HEK293 (cell line): Measurements from ENCODE around the gene MICU1.

Experiments used
- CTCF ChIA-PET: fragments of 350-600 bp; formaldehyde crosslinking; extraction: SDS; loops from one replicate; lab custom pipeline; 2021; ENCODE audit warnings: antibody characterized with exemption; lab: Yijun Ruan, JAX
- POLR2A ChIA-PET: fragments of 300-600 bp; formaldehyde crosslinking; extraction: SDS; loops from one replicate; lab custom pipeline; 2020; ENCODE audit warnings: antibody characterized with exemption, inconsistent platforms; lab: Yijun Ruan, JAX
- H3K27ac ChIP-seq: fragments of 200-500 bp; sonication (Bioruptor generic); 2 replicates; pipeline ENCODE4 v1.5.1; 2014; ENCODE audit warnings: low read depth, low read length, control low read depth, inconsistent platforms; ENCODE audit errors: extremely low read depth
- H3K36me3 ChIP-seq, 2 experiments: fragments of 200-500 bp in 1 of 2; sonication (Bioruptor generic) in 1 of 2; 1 replicate in 1 of 2; 2 replicates in 1 of 2; pipeline ENCODE4 v1.5.1; 2014 to 2017; ENCODE audit warnings: inconsistent platforms in 2 of 2, low read length in 2 of 2; ENCODE audit not compliant: control insufficient read depth in 2 of 2, insufficient read depth in 1 of 2
- H3K4me1 ChIP-seq: fragments of 200-500 bp; sonication (Bioruptor generic); 2 replicates; pipeline ENCODE4 v1.5.1; 2014; ENCODE audit warnings: mild to moderate bottlenecking, low read length, inconsistent platforms; ENCODE audit not compliant: control insufficient read depth, insufficient read depth
- H3K4me3 ChIP-seq: 2 replicates; pipeline ENCODE4 v1.5.1; 2011; ENCODE audit warnings: low read depth, mild to moderate bottlenecking, control low read depth, low read length, moderate library complexity
- H3K9me3 ChIP-seq: fragments of 200-500 bp; sonication (Bioruptor generic); 2 replicates; pipeline ENCODE4 v1.5.1; 2014; ENCODE audit warnings: low read depth, low read length, inconsistent platforms; ENCODE audit not compliant: control insufficient read depth, insufficient read depth
- BCL11A ChIP-seq: fragments of 450-650 bp; formaldehyde crosslinking; IDR thresholded peaks from 2 replicates; pipeline ENCODE4 v1.5.1; 2016; ENCODE audit warnings: low read depth, missing biosample characterization, missing genetic modification characterization
- GLIS1 ChIP-seq: fragments of 450-650 bp; formaldehyde crosslinking; IDR thresholded peaks from 2 replicates; pipeline ENCODE4 v1.5.1; 2016; ENCODE audit warnings: missing biosample characterization, missing genetic modification characterization
- KLF7 ChIP-seq: fragments of 450-650 bp; formaldehyde crosslinking; IDR thresholded peaks from 2 replicates; pipeline ENCODE4 v1.5.1; 2016; ENCODE audit warnings: missing biosample characterization, missing genetic modification characterization, borderline replicate concordance
- KLF9 ChIP-seq: fragments of 450-650 bp; formaldehyde crosslinking; IDR thresholded peaks from 2 replicates; pipeline ENCODE4 v1.5.1; 2016; ENCODE audit warnings: missing biosample characterization, missing genetic modification characterization, low read depth
- MEIS1 ChIP-seq: sonication (generic); formaldehyde crosslinking; IDR thresholded peaks from 2 replicates; pipeline ENCODE4 v1.8.1; 2022; ENCODE audit warnings: missing genetic modification reagents, mild to moderate bottlenecking, borderline replicate concordance
- PRDM6 ChIP-seq: fragments of 450-650 bp; formaldehyde crosslinking; IDR thresholded peaks from 2 replicates; pipeline ENCODE4 v1.5.1; 2017; ENCODE audit warnings: missing biosample characterization, missing genetic modification characterization
- ZFHX2 ChIP-seq: fragments of 450-650 bp; formaldehyde crosslinking; conservative IDR thresholded peaks from 2 replicates; pipeline ENCODE4 v1.5.1; 2016; ENCODE audit warnings: missing biosample characterization, missing genetic modification characterization
- ZNF10 ChIP-seq: fragments of 450-650 bp; formaldehyde crosslinking; IDR thresholded peaks from 2 replicates; pipeline ENCODE4 v1.5.1; 2017; ENCODE audit warnings: missing biosample characterization, missing genetic modification characterization
- ZNF121 ChIP-seq: fragments of 450-650 bp; formaldehyde crosslinking; IDR thresholded peaks from 2 replicates; pipeline ENCODE4 v1.5.1; 2016; ENCODE audit warnings: missing biosample characterization, missing genetic modification characterization
- ZNF140 ChIP-seq: fragments of 450-650 bp; formaldehyde crosslinking; IDR thresholded peaks from 2 replicates; pipeline ENCODE4 v1.5.1; 2016; ENCODE audit warnings: missing biosample characterization, missing genetic modification characterization
- ZNF157 ChIP-seq: fragments of 450-650 bp; formaldehyde crosslinking; IDR thresholded peaks from 2 replicates; pipeline ENCODE4 v1.5.1; 2016; ENCODE audit warnings: missing biosample characterization, missing genetic modification characterization
- ZNF221 ChIP-seq: fragments of 450-650 bp; formaldehyde crosslinking; IDR thresholded peaks from 2 replicates; pipeline ENCODE4 v1.5.1; 2017; ENCODE audit warnings: missing biosample characterization, missing genetic modification characterization, borderline replicate concordance
- ZNF335 ChIP-seq: fragments of 450-650 bp; formaldehyde crosslinking; conservative IDR thresholded peaks from 2 replicates; pipeline ENCODE4 v1.5.1; 2016; ENCODE audit warnings: missing biosample characterization, missing genetic modification characterization
- ZNF354C ChIP-seq: fragments of 450-650 bp; formaldehyde crosslinking; IDR thresholded peaks from 2 replicates; pipeline ENCODE4 v1.5.1; 2016; ENCODE audit warnings: missing biosample characterization, missing genetic modification characterization, low read depth, borderline replicate concordance
- ZNF433 ChIP-seq: fragments of 450-650 bp; formaldehyde crosslinking; IDR thresholded peaks from 2 replicates; pipeline ENCODE4 v1.5.1; 2016; ENCODE audit warnings: missing biosample characterization, missing genetic modification characterization, low read depth
- ZNF558 ChIP-seq: fragments of 450-650 bp; formaldehyde crosslinking; IDR thresholded peaks from 2 replicates; pipeline ENCODE4 v1.5.1; 2016; ENCODE audit warnings: missing biosample characterization, missing genetic modification characterization
- ZNF596 ChIP-seq: fragments of 450-650 bp; IDR thresholded peaks from 2 replicates; pipeline ENCODE4 v1.5.0; 2018; ENCODE audit warnings: missing biosample characterization, mild to moderate bottlenecking, missing genetic modification characterization, moderate library complexity
- ZNF677 ChIP-seq: fragments of 450-650 bp; IDR thresholded peaks from 2 replicates; pipeline ENCODE4 v1.5.0; 2018; ENCODE audit warnings: missing biosample characterization, mild to moderate bottlenecking, missing genetic modification characterization, moderate library complexity
- ZNF792 ChIP-seq: fragments of 450-650 bp; formaldehyde crosslinking; IDR thresholded peaks from 2 replicates; pipeline ENCODE4 v1.5.1; 2016; ENCODE audit warnings: missing biosample characterization, missing genetic modification characterization
- TF ChIP-seq, protein P1 (sequence below): fragments of 450-650 bp; formaldehyde crosslinking; IDR thresholded peaks from 2 replicates; pipeline ENCODE4; 2016; ENCODE audit warnings: missing biosample characterization, missing genetic modification characterization
- TF ChIP-seq, protein P2 (sequence below): fragments of 450-650 bp; formaldehyde crosslinking; IDR thresholded peaks from 2 replicates; pipeline ENCODE4 v1.5.1; 2017; ENCODE audit warnings: missing biosample characterization, mild to moderate bottlenecking, missing genetic modification characterization, moderate library complexity
- TF ChIP-seq, protein P3 (sequence below): fragments of 450-650 bp; formaldehyde crosslinking; IDR thresholded peaks from 2 replicates; pipeline ENCODE4 v1.5.1; 2016; ENCODE audit warnings: missing biosample characterization, missing genetic modification characterization

Gene MICU1

DNA sequence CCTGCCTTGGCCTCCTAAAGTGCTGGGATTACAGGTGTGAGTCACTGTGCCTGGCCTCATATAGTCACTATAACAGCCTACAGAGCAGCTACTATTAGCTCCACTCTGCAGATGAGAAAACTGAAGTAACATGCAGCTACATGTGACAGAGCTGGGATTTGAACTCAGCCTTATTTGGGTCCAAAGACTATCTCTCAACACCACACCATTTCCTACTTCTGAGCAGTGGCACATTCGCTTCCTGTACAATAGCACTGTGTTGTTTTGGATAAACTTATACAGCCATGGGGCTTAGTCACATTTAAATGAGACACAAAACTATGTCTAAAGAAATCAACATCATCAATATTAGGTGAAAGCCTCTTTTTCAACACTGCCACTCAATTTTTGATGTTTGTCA, 201.3 kb downstream of the MICU1 start (continued):
- TF ChIP-seq KLF9 (tag by site-specific recombination), result no peak
- TF ChIP-seq, protein P1, sequence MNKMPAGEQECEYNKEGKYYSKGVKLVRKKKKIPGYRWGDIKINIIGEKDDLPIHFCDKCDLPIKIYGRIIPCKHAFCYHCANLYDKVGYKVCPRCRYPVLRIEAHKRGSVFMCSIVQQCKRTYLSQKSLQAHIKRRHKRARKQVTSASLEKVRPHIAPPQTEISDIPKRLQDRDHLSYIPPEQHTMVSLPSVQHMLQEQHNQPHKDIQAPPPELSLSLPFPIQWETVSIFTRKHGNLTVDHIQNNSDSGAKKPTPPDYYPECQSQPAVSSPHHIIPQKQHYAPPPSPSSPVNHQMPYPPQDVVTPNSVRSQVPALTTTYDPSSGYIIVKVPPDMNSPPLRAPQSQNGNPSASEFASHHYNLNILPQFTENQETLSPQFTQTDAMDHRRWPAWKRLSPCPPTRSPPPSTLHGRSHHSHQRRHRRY, result no peak

DNA sequence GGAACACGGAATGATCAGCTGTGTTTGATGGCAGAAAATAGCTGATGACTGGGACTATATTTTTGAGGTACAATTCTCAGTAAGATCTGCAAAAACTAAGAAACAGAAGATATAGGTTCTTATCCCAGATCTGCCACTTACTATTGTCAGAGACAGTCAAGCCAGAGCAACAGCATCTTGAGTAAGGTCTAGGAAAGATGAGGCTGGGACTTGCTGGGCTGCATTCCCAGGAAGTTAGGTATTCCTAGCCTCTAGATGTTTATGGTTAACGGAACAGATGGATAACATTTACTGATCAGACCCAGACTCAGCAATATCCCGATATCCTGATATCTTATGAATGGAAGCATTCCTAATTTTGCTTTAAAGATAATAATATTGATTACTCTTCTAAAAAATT, 202.5 kb downstream of the MICU1 start:
- Histone ChIP-seq H3K27ac (no peak overlapping the region), H3K4me3 (no peak overlapping the region), H3K9me3 (no peaks in the 10 kb centered on the region), H3K36me3 (peaks cover 0 to 13% of the 10 kb centered on the region in 2 experiments; a peak in 1 of 3 replicates), H3K4me1 (no peaks in the 10 kb centered on the region; the same call in 1 of the 2 replicates)
- POLR2A ChIA-PET, result no interaction called here
- no peak for TF ChIP-seq ZNF792 (tag by site-specific recombination)
- CTCF ChIA-PET, result interaction anchor here (1.0 kb wide), 1 partner anchor 267 kb away, joined by 6 read pairs; no protein-coding TSS in a partner anchor

GRCh38 chr10:72421885-72422540, 203.9 kb downstream of the MICU1 start:
- Histone ChIP-seq H3K9me3 (no peaks in the 10 kb centered on the region), H3K27ac (no peak overlapping the region), H3K4me1 (no peaks in the 10 kb centered on the region; the same call in 1 of the 2 replicates), H3K36me3 (peaks cover 0 to 13% of the 10 kb centered on the region in 2 experiments; a peak in 1 of 3 replicates), H3K4me3 (no peak overlapping the region)
- ChIA-PET CTCF (no interaction called here), POLR2A (no interaction called here)
- TF ChIP-seq BCL11A (tag by site-specific recombination) (no peak), ZNF558 (tag by site-specific recombination) (no peak), ZNF433 (tag by site-specific recombination) (no peak), MEIS1 (CRISPR knock-in tag) (no peak), PRDM6 (no peak), ZNF335 (no peak), ZNF157 (tag by site-specific recombination) (no peak), ZFHX2 (tag by site-specific recombination) (no peak), ZNF140 (no peak), ZNF121 (tag by site-specific recombination) (no peak), ZNF354C (tag by site-specific recombination) (no peak), ZNF10 (tag by site-specific recombination) (no peak), KLF7 (tag by site-specific recombination) (no peak), ZNF221 (tag by site-specific recombination) (no peak), GLIS1 (tag by site-specific recombination) (no peak), ZNF596 (tag by site-specific recombination) (no peak), ZNF677 (tag by site-specific recombination) (no peak)
- TF ChIP-seq, protein P2, sequence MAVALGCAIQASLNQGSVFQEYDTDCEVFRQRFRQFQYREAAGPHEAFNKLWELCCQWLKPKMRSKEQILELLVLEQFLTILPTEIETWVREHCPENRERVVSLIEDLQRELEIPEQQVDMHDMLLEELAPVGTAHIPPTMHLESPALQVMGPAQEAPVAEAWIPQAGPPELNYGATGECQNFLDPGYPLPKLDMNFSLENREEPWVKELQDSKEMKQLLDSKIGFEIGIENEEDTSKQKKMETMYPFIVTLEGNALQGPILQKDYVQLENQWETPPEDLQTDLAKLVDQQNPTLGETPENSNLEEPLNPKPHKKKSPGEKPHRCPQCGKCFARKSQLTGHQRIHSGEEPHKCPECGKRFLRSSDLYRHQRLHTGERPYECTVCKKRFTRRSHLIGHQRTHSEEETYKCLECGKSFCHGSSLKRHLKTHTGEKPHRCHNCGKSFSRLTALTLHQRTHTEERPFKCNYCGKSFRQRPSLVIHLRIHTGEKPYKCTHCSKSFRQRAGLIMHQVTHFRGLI, result no peak
- TF ChIP-seq, protein P3, sequence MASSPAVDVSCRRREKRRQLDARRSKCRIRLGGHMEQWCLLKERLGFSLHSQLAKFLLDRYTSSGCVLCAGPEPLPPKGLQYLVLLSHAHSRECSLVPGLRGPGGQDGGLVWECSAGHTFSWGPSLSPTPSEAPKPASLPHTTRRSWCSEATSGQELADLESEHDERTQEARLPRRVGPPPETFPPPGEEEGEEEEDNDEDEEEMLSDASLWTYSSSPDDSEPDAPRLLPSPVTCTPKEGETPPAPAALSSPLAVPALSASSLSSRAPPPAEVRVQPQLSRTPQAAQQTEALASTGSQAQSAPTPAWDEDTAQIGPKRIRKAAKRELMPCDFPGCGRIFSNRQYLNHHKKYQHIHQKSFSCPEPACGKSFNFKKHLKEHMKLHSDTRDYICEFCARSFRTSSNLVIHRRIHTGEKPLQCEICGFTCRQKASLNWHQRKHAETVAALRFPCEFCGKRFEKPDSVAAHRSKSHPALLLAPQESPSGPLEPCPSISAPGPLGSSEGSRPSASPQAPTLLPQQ, result no peak
